ENCODE measurements around the gene CRISPLD2. TPM values are rescaled to one million over a fixed set of nuclear protein-coding genes. Genes with fewer than 3 reads are reported as not detected.

CRISPLD2 gene
- total RNA-seq, 1 experiment from 2014 or later = 9.4 TPM

DNA sequence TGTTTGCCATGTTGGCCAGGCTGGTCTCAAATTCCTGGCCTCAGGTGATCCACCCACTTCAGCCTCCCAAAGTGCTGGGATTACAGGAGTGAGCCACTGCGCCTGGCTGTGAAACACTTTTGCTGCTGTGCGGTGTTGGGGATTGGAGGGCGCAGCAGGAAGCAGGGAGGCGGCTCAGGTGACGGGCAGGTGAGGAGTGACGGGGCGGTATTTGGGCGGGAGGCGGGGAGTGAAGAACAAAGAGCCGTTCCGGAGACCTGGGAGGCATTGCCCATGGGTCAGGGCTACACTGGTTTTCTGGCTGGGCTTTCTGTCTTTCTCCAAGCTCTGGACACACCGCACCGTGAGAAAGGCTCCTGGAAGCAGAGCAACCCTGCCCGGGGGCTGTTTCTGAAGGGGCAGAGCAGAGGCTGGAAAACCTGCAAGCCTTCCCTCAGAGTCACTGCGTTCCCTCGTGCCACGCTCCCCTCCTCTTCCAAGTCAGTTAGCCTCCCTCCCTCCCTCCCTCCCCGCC is 22.1 kb downstream of the CRISPLD2 start:
- Mint-ChIP-seq H3K9me3 (no peaks in the 10 kb centered on the region), H3K36me3 (no peaks in the 10 kb centered on the region), H3K4me1 (peaks cover 57% of the 10 kb centered on the region), H3K27me3 (ENCODE audit: low read depth) (peaks cover 7% of the 10 kb centered on the region), H3K27ac (peak overlapping the region; percentile 88), H3K4me3 (peak overlapping the region; percentile 54)
- peak; percentile 88 for ATAC-seq
- ChIA-PET CTCF (interaction anchor here (0.6 kb wide), 1 partner anchor 12 kb away, joined by 3 read pairs; no protein-coding TSS in a partner anchor), POLR2A (no interaction called here)
- DNase-seq (ENCODE audit: low spot score) = peak; percentile 88
- TF ChIP-seq ZMAT4 (CRISPR knock-in tag; IDR thresholded peaks at IDR 0.05) = no peak
- TF ChIP-seq, protein P1, sequence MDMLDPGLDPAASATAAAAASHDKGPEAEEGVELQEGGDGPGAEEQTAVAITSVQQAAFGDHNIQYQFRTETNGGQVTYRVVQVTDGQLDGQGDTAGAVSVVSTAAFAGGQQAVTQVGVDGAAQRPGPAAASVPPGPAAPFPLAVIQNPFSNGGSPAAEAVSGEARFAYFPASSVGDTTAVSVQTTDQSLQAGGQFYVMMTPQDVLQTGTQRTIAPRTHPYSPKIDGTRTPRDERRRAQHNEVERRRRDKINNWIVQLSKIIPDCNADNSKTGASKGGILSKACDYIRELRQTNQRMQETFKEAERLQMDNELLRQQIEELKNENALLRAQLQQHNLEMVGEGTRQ (CRISPR knock-in tag; IDR thresholded peaks at IDR 0.05) = peak; percentile 44; the same call in 1 of the 2 replicates
- TF ChIP-seq, protein P2, sequence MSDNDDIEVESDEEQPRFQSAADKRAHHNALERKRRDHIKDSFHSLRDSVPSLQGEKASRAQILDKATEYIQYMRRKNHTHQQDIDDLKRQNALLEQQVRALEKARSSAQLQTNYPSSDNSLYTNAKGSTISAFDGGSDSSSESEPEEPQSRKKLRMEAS (CRISPR knock-in tag; IDR thresholded peaks at IDR 0.05) = 0 out of 2 replicates have a peak, but pooled peaks have one; percentile 62
- no peak for TF ChIP-seq ATF1 (CRISPR knock-in tag; IDR thresholded peaks at IDR 0.05)
- no peak for TF ChIP-seq PREB (CRISPR knock-in tag; IDR thresholded peaks at IDR 0.05; ENCODE audit: borderline replicate concordance)
- no peak for TF ChIP-seq ZNF416 (CRISPR knock-in tag; IDR thresholded peaks at IDR 0.05)
- TF ChIP-seq FOXP1 (CRISPR knock-in tag; IDR thresholded peaks at IDR 0.05; ENCODE audit: borderline replicate concordance) = no peak; the same call in 1 of the 2 replicates
- TF ChIP-seq TEAD4 (CRISPR knock-in tag; IDR thresholded peaks at IDR 0.05) = no peak
- TF ChIP-seq TEAD1 (CRISPR knock-in tag; IDR thresholded peaks at IDR 0.05) = peak; percentile 16; the same call in 1 of the 2 replicates
- 0 out of 2 replicates have a peak, but pooled peaks have one; percentile 21 for TF ChIP-seq MYBL2 (CRISPR knock-in tag; IDR thresholded peaks at IDR 0.05)
- TF ChIP-seq ZNF138 (CRISPR knock-in tag; conservative IDR thresholded peaks at IDR 0.05) = no peak
- no peak for TF ChIP-seq ZNF512 (CRISPR knock-in tag; IDR thresholded peaks at IDR 0.05; ENCODE audit: borderline replicate concordance)
- TF ChIP-seq, protein P3, sequence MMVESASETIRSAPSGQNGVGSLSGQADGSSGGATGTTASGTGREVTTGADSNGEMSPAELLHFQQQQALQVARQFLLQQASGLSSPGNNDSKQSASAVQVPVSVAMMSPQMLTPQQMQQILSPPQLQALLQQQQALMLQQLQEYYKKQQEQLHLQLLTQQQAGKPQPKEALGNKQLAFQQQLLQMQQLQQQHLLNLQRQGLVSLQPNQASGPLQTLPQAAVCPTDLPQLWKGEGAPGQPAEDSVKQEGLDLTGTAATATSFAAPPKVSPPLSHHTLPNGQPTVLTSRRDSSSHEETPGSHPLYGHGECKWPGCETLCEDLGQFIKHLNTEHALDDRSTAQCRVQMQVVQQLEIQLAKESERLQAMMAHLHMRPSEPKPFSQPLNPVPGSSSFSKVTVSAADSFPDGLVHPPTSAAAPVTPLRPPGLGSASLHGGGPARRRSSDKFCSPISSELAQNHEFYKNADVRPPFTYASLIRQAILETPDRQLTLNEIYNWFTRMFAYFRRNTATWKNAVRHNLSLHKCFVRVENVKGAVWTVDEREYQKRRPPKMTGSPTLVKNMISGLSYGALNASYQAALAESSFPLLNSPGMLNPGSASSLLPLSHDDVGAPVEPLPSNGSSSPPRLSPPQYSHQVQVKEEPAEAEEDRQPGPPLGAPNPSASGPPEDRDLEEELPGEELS (CRISPR knock-in tag; IDR thresholded peaks at IDR 0.05) = peak; percentile 59
- TF ChIP-seq E2F4 (CRISPR knock-in tag; IDR thresholded peaks at IDR 0.05; ENCODE audit: borderline replicate concordance, low read depth) = no peak
- peak; percentile 64 for TF ChIP-seq SP1 (CRISPR knock-in tag; conservative IDR thresholded peaks at IDR 0.05)
- TF ChIP-seq, protein P4, sequence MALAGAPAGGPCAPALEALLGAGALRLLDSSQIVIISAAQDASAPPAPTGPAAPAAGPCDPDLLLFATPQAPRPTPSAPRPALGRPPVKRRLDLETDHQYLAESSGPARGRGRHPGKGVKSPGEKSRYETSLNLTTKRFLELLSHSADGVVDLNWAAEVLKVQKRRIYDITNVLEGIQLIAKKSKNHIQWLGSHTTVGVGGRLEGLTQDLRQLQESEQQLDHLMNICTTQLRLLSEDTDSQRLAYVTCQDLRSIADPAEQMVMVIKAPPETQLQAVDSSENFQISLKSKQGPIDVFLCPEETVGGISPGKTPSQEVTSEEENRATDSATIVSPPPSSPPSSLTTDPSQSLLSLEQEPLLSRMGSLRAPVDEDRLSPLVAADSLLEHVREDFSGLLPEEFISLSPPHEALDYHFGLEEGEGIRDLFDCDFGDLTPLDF (CRISPR knock-in tag; IDR thresholded peaks at IDR 0.05) = no peak
- no peak for TF ChIP-seq CTCF (IDR thresholded peaks at IDR 0.05)
- TF ChIP-seq, protein P5, sequence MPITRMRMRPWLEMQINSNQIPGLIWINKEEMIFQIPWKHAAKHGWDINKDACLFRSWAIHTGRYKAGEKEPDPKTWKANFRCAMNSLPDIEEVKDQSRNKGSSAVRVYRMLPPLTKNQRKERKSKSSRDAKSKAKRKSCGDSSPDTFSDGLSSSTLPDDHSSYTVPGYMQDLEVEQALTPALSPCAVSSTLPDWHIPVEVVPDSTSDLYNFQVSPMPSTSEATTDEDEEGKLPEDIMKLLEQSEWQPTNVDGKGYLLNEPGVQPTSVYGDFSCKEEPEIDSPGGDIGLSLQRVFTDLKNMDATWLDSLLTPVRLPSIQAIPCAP (CRISPR knock-in tag; IDR thresholded peaks at IDR 0.05) = no peak
- no peak for TF ChIP-seq GTF2I (CRISPR knock-in tag; conservative IDR thresholded peaks at IDR 0.05)
- no peak for TF ChIP-seq TCF7 (CRISPR knock-in tag; IDR thresholded peaks at IDR 0.05; ENCODE audit: low read depth)
- peak; percentile 15; the same call in 1 of the 2 replicates for TF ChIP-seq USF1 (CRISPR knock-in tag; IDR thresholded peaks at IDR 0.05)
- no peak for TF ChIP-seq ZNF263 (CRISPR knock-in tag; IDR thresholded peaks at IDR 0.05; ENCODE audit: low read depth)

Data from WTC11 (cell line).